Osteoblast (primary cell): Measurements from ENCODE around the gene GM2A. TPM values are rescaled to one million over a fixed set of nuclear protein-coding genes. Genes with fewer than 3 reads are reported as not detected.

ENCODE experiments used
- DNase-seq: peaks from one replicate; pipeline ENCODE4 v3.0.0; 2011; ENCODE audit warnings: low spot score, mixed read lengths; ENCODE audit not compliant: insufficient read length; ENCODE audit errors: missing footprints
- H2AFZ ChIP-seq: 2 replicates; pipeline ENCODE4 v1.6.0; 2011; ENCODE audit warnings: mild to moderate bottlenecking, low read length
- H3K27ac ChIP-seq: 2 replicates; pipeline ENCODE4 v1.5.1; 2011; ENCODE audit warnings: mild to moderate bottlenecking, low read depth, low read length, moderate library complexity
- H3K27me3 ChIP-seq: 2 replicates; pipeline ENCODE4 v1.6.0; 2012; ENCODE audit warnings: mild to moderate bottlenecking, control low read depth, inconsistent platforms, low read length, moderate library complexity; ENCODE audit not compliant: insufficient read depth
- H3K36me3 ChIP-seq: 2 replicates; pipeline ENCODE4 v1.5.1; 2011; ENCODE audit warnings: mild to moderate bottlenecking, low read length, control low read depth, moderate library complexity; ENCODE audit not compliant: insufficient read depth
- H3K4me1 ChIP-seq: 2 replicates; pipeline ENCODE4 v1.5.1; 2011; ENCODE audit warnings: mild to moderate bottlenecking, low read length, control low read depth, moderate library complexity; ENCODE audit not compliant: insufficient read depth
- H3K4me2 ChIP-seq: 2 replicates; pipeline ENCODE4 v1.6.0; 2011; ENCODE audit warnings: mild to moderate bottlenecking, low read length; ENCODE audit not compliant: insufficient read depth
- H3K4me3 ChIP-seq: fragments of 200-600 bp; sonication (generic); 3 replicates; pipeline ENCODE4 v1.5.1; 2012; ENCODE audit warnings: mild to moderate bottlenecking, low read length, inconsistent platforms; ENCODE audit not compliant: insufficient read depth
- H3K79me2 ChIP-seq: 2 replicates; pipeline ENCODE4 v1.6.0; 2012; ENCODE audit warnings: mild to moderate bottlenecking, low read length, control low read depth, inconsistent platforms; ENCODE audit not compliant: insufficient read depth
- H3K9me3 ChIP-seq: 2 replicates; pipeline ENCODE4 v1.5.1; 2011; ENCODE audit warnings: low read depth, low read length, control low read depth
- H4K20me1 ChIP-seq: 2 replicates; pipeline ENCODE4 v1.6.0; 2012; ENCODE audit warnings: mild to moderate bottlenecking, low read length, control low read depth; ENCODE audit not compliant: insufficient read depth
- total RNA-seq: library from RNA; depleted of rRNA; stranded (reverse); fragments of >200 nt; gene quantifications from 2 replicates; pipeline ENCODE4 v1.2.3, GENCODE V29; 2012
- TF ChIP-seq, protein P1 (sequence below): IDR thresholded peaks from 2 replicates; pipeline ENCODE4 v1.5.1; 2011; ENCODE audit warnings: mild to moderate bottlenecking, low read depth, low read length, moderate library complexity; ENCODE audit errors: extremely low read depth

The GM2A gene
- total RNA-seq, 1 donor = 35.5 TPM

DNA sequence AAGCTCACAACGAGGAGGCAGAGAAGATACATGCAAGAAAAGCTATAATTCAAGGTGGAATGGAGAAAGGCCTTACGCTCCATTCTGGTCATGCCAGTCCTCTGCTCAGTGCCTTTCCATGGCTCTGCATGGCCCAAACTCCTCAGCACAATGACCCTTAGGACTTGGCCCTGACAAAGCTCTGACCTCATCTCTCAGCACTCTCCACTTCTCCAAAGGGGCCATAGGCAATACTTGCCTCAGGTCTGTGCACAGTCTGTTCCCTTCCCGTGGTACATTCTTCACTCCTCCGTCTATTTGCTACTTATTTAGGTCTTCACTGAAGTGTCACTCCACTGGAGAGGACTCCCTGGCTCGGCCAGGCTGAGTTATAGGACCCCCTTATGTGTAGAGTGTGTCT lies 25.9 kb downstream of the GM2A start:
- no peaks in the 10 kb centered on the region for H3K4me1 ChIP-seq

DNA sequence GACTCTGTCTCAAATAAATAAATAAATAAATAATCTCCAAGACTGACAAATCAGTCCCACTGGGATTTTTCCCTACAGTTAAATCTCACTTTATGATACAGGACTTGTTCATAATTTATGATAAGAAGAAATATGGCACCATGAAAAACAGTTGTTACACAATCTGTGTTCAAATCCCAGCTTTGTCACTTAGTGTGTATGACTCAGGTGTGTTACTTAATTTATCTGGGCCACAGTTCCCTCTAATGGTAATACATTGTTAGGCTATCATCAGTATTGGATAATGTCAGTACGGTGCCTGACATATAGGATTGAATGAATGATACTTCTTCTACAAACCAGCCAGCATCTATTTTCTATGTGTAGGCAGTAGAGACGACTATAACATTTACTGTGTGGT lies 27.5 kb downstream of the GM2A start:
- Histone ChIP-seq H3K79me2 (no peaks in the 10 kb centered on the region), H3K4me1 (no peaks in the 10 kb centered on the region), H2AFZ (no peak overlapping the region), H3K9me3 (no peaks in the 10 kb centered on the region), H3K27me3 (no peaks in the 10 kb centered on the region), H3K4me3 (no peak overlapping the region), H3K27ac (no peak overlapping the region), H3K4me2 (no peak overlapping the region), H4K20me1 (no peaks in the 10 kb centered on the region), H3K36me3 (no peaks in the 10 kb centered on the region)
- DNase-seq = no peak
- TF ChIP-seq, protein P1, sequence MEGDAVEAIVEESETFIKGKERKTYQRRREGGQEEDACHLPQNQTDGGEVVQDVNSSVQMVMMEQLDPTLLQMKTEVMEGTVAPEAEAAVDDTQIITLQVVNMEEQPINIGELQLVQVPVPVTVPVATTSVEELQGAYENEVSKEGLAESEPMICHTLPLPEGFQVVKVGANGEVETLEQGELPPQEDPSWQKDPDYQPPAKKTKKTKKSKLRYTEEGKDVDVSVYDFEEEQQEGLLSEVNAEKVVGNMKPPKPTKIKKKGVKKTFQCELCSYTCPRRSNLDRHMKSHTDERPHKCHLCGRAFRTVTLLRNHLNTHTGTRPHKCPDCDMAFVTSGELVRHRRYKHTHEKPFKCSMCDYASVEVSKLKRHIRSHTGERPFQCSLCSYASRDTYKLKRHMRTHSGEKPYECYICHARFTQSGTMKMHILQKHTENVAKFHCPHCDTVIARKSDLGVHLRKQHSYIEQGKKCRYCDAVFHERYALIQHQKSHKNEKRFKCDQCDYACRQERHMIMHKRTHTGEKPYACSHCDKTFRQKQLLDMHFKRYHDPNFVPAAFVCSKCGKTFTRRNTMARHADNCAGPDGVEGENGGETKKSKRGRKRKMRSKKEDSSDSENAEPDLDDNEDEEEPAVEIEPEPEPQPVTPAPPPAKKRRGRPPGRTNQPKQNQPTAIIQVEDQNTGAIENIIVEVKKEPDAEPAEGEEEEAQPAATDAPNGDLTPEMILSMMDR = no peak

More for the DNA sequence above, 25.9 kb downstream of the GM2A start:
- DNase-seq = no peak
- H3K27ac ChIP-seq = no peak overlapping the region
- H3K36me3 ChIP-seq = no peaks in the 10 kb centered on the region
- TF ChIP-seq, protein P1 = no peak
- no peaks in the 10 kb centered on the region for H4K20me1 ChIP-seq
- no peaks in the 10 kb centered on the region for H3K27me3 ChIP-seq
- no peak overlapping the region for H3K4me2 ChIP-seq
- H3K9me3 ChIP-seq = no peaks in the 10 kb centered on the region
- no peak overlapping the region for H2AFZ ChIP-seq
- no peaks in the 10 kb centered on the region for H3K79me2 ChIP-seq
- H3K4me3 ChIP-seq = no peak overlapping the region

DNA sequence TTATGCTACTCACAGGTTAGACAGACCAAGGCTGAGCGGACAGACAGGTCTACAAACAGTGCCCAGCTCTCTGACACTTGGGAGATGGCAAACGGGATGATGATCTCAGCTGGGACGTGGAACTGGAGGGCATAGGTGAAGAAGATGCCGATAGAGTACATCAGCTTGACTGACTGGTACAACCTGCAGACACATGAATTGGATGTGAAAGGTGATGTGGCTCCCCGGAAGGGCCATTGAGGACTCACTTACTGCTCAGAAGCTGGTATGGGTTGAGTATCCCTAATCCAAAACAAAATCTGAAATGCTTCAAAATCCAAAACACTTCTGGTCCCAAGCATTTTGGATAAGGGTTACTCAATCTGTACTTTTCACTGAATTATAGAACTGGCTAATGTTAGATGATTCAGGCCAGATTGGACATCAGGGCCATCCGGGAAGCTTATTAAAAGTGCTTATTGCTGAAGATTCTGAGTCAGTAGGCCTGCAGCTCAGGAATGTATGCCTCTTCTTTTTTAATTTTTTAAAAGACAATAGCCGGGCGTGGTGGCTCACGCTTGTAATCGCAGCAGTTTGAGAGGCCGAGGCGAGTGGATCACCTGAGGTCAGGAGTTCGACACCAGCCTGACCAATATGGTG lies 28.1 kb downstream of the GM2A start:
- Histone ChIP-seq H3K4me1 (no peaks in the 10 kb centered on the region), H3K9me3 (no peaks in the 10 kb centered on the region), H3K27me3 (no peaks in the 10 kb centered on the region), H3K27ac (no peak overlapping the region), H4K20me1 (no peaks in the 10 kb centered on the region), H3K79me2 (no peaks in the 10 kb centered on the region), H2AFZ (no peak overlapping the region), H3K4me2 (no peak overlapping the region), H3K4me3 (no peak overlapping the region), H3K36me3 (no peaks in the 10 kb centered on the region)
- DNase-seq = no peak
- TF ChIP-seq, protein P1 = no peak

DNA sequence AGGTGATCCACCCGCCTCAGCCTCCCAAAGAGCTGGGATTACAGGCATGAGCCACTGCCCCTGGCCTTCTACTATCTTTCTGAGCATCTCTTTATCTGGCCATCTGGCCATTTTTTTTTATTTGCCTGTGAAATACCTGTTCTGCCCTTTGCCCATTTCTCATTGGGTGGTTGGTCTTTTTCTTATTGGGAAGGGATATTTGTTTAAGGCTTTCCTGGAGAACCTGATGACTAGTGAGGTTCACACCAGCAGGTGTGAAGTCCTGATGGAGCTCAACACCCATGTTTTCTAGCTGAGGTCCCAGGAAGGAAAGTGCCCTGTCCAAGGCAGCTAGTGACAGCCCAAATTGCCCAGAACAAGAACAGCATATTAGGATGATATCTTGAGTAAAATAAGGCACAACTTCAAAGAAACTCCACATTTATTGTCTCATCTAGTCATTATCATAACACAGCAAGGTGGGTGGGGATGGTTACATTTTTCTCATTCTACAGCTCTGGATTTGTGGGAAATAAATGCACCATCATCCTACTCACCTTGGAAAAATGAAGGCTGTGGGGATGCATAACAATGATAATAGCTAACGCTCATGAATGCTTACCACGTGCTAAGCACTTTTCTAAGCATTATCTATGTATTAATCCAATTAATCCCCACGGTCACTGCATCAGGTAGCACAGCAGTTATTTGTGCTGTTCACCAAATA lies 30.3 kb downstream of the GM2A start:
- no peak overlapping the region for H3K27ac ChIP-seq
- H3K79me2 ChIP-seq = no peaks in the 10 kb centered on the region
- no peaks in the 10 kb centered on the region for H3K9me3 ChIP-seq
- H3K27me3 ChIP-seq = no peaks in the 10 kb centered on the region
- no peak for DNase-seq
- H2AFZ ChIP-seq = no peak overlapping the region
- no peak overlapping the region for H3K4me3 ChIP-seq
- no peaks in the 10 kb centered on the region for H4K20me1 ChIP-seq
- TF ChIP-seq, protein P1 = no peak
- H3K4me2 ChIP-seq = no peak overlapping the region
- no peaks in the 10 kb centered on the region for H3K36me3 ChIP-seq
- H3K4me1 ChIP-seq = no peaks in the 10 kb centered on the region
